SK-N-SH (cell line): ENCODE results near the gene STARD5. TPM values are rescaled to one million over a fixed set of nuclear protein-coding genes. Genes with fewer than 3 reads are reported as not detected.
A peak's percentile ranks its signal among the peaks of the same experiment; 100 is the strongest.

Experiments
- CTCF ChIA-PET: fragments of 300-600, 350-600 bp; formaldehyde crosslinking; extraction: SDS; loops from one replicate; lab custom pipeline; 2021; lab: Yijun Ruan, JAX
- POLR2A ChIA-PET: fragments of 350-600 bp; sonication (Branson Sonifier 250); formaldehyde crosslinking; extraction: SDS; loops from one replicate; lab custom pipeline; 2020; ENCODE audit warnings: antibody characterized with exemption, inconsistent platforms; lab: Yijun Ruan, JAX
- DNase-seq: peaks from one replicate; pipeline ENCODE4 v3.0.0; 2012
- H2AFZ ChIP-seq: fragments of 200-600 bp; sonication (generic); 2 replicates; pipeline ENCODE4 v1.8.1; 2016; ENCODE audit warnings: antibody characterized with exemption, mild to moderate bottlenecking, low read depth
- H3F3A ChIP-seq: fragments of 200-600 bp; sonication (generic); replicated peaks from 2 replicates; pipeline ENCODE3; 2016; ENCODE audit warnings: antibody characterized with exemption, mild to moderate bottlenecking; ENCODE audit not compliant: insufficient read depth
- H3K27ac ChIP-seq, 2 experiments: fragments of 200-500 bp in 1 of 2; fragments of 200-600 bp in 1 of 2; sonication (Bioruptor generic) in 1 of 2; sonication (generic), shearing (Covaris generic) in 1 of 2; 2 replicates each; pipeline versions ENCODE4 v1.5.1 to v1.6.1; 2014 to 2016; ENCODE audit warnings: low read depth in 2 of 2, inconsistent platforms in 1 of 2, low read length in 1 of 2, mild to moderate bottlenecking in 1 of 2, mixed read lengths in 1 of 2
- H3K27me3 ChIP-seq: fragments of 200-600 bp; sonication (generic), shearing (Covaris generic); 2 replicates; pipeline ENCODE4 v1.6.1; 2016; ENCODE audit warnings: mixed run types; ENCODE audit not compliant: insufficient read depth
- H3K36me3 ChIP-seq, 2 experiments: fragments of 200-500 bp in 1 of 2; fragments of 200-600 bp in 1 of 2; sonication (Bioruptor generic) in 1 of 2; sonication (generic) in 1 of 2; replicated peaks in 1 of 2; 2 replicates each; pipeline versions ENCODE3 to v1.5.1; 2014 to 2016; ENCODE audit warnings: low read length in 1 of 2, mild to moderate bottlenecking in 1 of 2; ENCODE audit not compliant: insufficient read depth in 2 of 2, control insufficient read depth in 1 of 2
- H3K4me1 ChIP-seq, 2 experiments: fragments of 200-500 bp in 1 of 2; fragments of 200-600 bp in 1 of 2; sonication (Bioruptor generic) in 1 of 2; sonication (generic), shearing (Covaris generic) in 1 of 2; 2 replicates each; pipeline versions ENCODE4 v1.5.1 to v1.6.1; 2014 to 2016; ENCODE audit warnings: low read depth in 1 of 2, low read length in 1 of 2, mixed run types in 1 of 2; ENCODE audit not compliant: insufficient read depth in 2 of 2, control insufficient read depth in 1 of 2
- H3K4me2 ChIP-seq: fragments of 200-600 bp; sonication (generic), shearing (Covaris generic); 2 replicates; pipeline ENCODE4 v1.6.1; 2017; ENCODE audit warnings: mixed run types
- H3K4me3 ChIP-seq, 2 experiments: fragments of 200-500 bp in 1 of 2; fragments of 200-600 bp in 1 of 2; sonication (Bioruptor generic) in 1 of 2; sonication (generic), shearing (Covaris generic) in 1 of 2; 2 replicates each; pipeline versions ENCODE4 v1.5.1 to v1.8.1; 2014 to 2016; ENCODE audit warnings: low read depth in 2 of 2, inconsistent platforms in 1 of 2, low read length in 1 of 2, mild to moderate bottlenecking in 1 of 2, mixed read lengths in 1 of 2, moderate library complexity in 1 of 2
- H3K79me2 ChIP-seq: fragments of 200-600 bp; sonication (generic); 2 replicates; pipeline ENCODE4 v1.8.1; 2017; ENCODE audit warnings: mild to moderate bottlenecking; ENCODE audit not compliant: insufficient read depth
- H3K9ac ChIP-seq: fragments of 200-600 bp; sonication (generic); 2 replicates; pipeline ENCODE4 v1.6.1; 2017; ENCODE audit warnings: mixed run types
- H3K9me2 ChIP-seq: fragments of 200-600 bp; sonication (generic); 2 replicates; pipeline ENCODE4 v1.6.1; 2017; ENCODE audit warnings: mixed run types
- H3K9me3 ChIP-seq: fragments of 200-600 bp; sonication (generic); 2 replicates; pipeline ENCODE4 v1.6.1; 2017; ENCODE audit warnings: mixed run types, mild to moderate bottlenecking, moderate library complexity
- H4K20me1 ChIP-seq: fragments of 200-600 bp; sonication (generic); 2 replicates; pipeline ENCODE4 v1.6.1; 2017; ENCODE audit warnings: mild to moderate bottlenecking, mixed run types; ENCODE audit not compliant: insufficient read depth
- CHD2 ChIP-seq: fragments of 150-350 bp; IDR thresholded peaks from 2 replicates; pipeline ENCODE4 v1.6.1; 2018; ENCODE audit warnings: low read length; ENCODE audit not compliant: partially characterized antibody
- CTCF ChIP-seq: fragments of 200-600 bp; sonication (generic); IDR thresholded peaks from 2 replicates; pipeline ENCODE4 v1.6.1; 2017; ENCODE audit warnings: antibody characterized with exemption, mild to moderate bottlenecking, moderate library complexity
- ELF1 ChIP-seq: IDR thresholded peaks from 2 replicates; pipeline ENCODE4 v1.4.0; 2012
- EZH2phosphoT487 ChIP-seq: fragments of 200-600 bp; sonication (generic); IDR thresholded peaks from 2 replicates; pipeline ENCODE4 v1.6.1; 2017; ENCODE audit warnings: low read depth, mixed run types, mild to moderate bottlenecking, antibody characterized with exemption, moderate library complexity, borderline replicate concordance
- FOXJ3 ChIP-seq: sonication (generic); formaldehyde crosslinking; IDR thresholded peaks from 2 replicates; pipeline ENCODE4 v1.5.1; 2020; ENCODE audit warnings: mild to moderate bottlenecking, missing genetic modification reagents
- GABPA ChIP-seq: IDR thresholded peaks from 2 replicates; pipeline ENCODE4 v1.4.0; 2012; ENCODE audit warnings: low read depth, mild to moderate bottlenecking
- GATA2 ChIP-seq: sonication (generic); formaldehyde crosslinking; IDR thresholded peaks from 2 replicates; pipeline ENCODE4 v1.5.0; 2020; ENCODE audit warnings: mild to moderate bottlenecking, missing genetic modification reagents
- JUND ChIP-seq: IDR thresholded peaks from 2 replicates; pipeline ENCODE4 v1.4.0; 2012
- MAX ChIP-seq: IDR thresholded peaks from 2 replicates; pipeline ENCODE4 v1.4.0; 2012; ENCODE audit warnings: low read depth
- MEF2A ChIP-seq: IDR thresholded peaks from 2 replicates; pipeline ENCODE4 v1.4.0; 2012; ENCODE audit warnings: low read depth, borderline replicate concordance
- MXI1 ChIP-seq: IDR thresholded peaks from 2 replicates; pipeline ENCODE4 v1.6.1; 2012; ENCODE audit warnings: mild to moderate bottlenecking, low read depth, low read length, improper control_type of control experiment
- NFIC ChIP-seq: IDR thresholded peaks from 2 replicates; pipeline ENCODE4 v1.4.0; 2012; ENCODE audit warnings: borderline replicate concordance
- NRF1 ChIP-seq: IDR thresholded peaks from 2 replicates; pipeline ENCODE4 v1.6.1; 2012; ENCODE audit warnings: low read depth, mild to moderate bottlenecking, low read length
- PBX3 ChIP-seq: IDR thresholded peaks from 2 replicates; pipeline ENCODE4; 2012
- POLR2AphosphoS5 ChIP-seq: IDR thresholded peaks from 2 replicates; pipeline ENCODE4 v1.6.1; 2012; ENCODE audit warnings: low read depth, low read length
- RAD21 ChIP-seq: IDR thresholded peaks from 2 replicates; pipeline ENCODE4 v1.6.1; 2012; ENCODE audit warnings: mild to moderate bottlenecking, low read length
- RCOR1 ChIP-seq: fragments of 150-350 bp; IDR thresholded peaks from 2 replicates; pipeline ENCODE4 v1.6.1; 2017; ENCODE audit warnings: antibody characterized with exemption, low read length
- RFX5 ChIP-seq: IDR thresholded peaks from 2 replicates; pipeline ENCODE4 v1.6.1; 2012; ENCODE audit warnings: mild to moderate bottlenecking, improper control_type of control experiment, low read length
- SMC3 ChIP-seq: IDR thresholded peaks from 2 replicates; pipeline ENCODE4 v1.6.1; 2012; ENCODE audit warnings: low read depth, low read length, improper control_type of control experiment
- TAF1 ChIP-seq: IDR thresholded peaks from 2 replicates; pipeline ENCODE4 v1.6.1; 2012; ENCODE audit warnings: low read depth, mild to moderate bottlenecking, low read length, moderate library complexity, borderline replicate concordance
- USF1 ChIP-seq: IDR thresholded peaks from 2 replicates; pipeline ENCODE4 v1.4.0; 2012; ENCODE audit warnings: low read depth, borderline replicate concordance
- YY1 ChIP-seq: IDR thresholded peaks from 2 replicates; pipeline ENCODE4 v1.4.0; 2012; ENCODE audit warnings: low read depth, mild to moderate bottlenecking
- WGBS: methylation state at CpG from one replicate; pipeline ENCODE4 v1.1.6; 2017; ENCODE audit warnings: low lambda C conversion rate; 5-methylcytosine and 5-hydroxymethylcytosine counted together
- polyA plus RNA-seq, 3 experiments: library from polyadenylated mRNA; depleted of rRNA; stranded (reverse); fragments of >200 nt; gene quantifications; 2 replicates each; pipeline ENCODE4 v1.2.3, GENCODE V29; 2012

The STARD5 gene
- polyA plus RNA-seq, 1 of the 3 experiments (the other 2 are of a cell fraction) = 1.6 TPM

GRCh38 chr15:81268340-81268739, 55.6 kb downstream of the STARD5 start:
- no peak overlapping the region for H2AFZ ChIP-seq

GRCh38 chr15:81265944-81266775, 57.8 kb downstream of the STARD5 start:
- no peak overlapping the region for H2AFZ ChIP-seq
- POLR2A ChIA-PET = interaction anchor here (0.6 to 2.2 kb wide), 4 partner anchors 58 to 160 kb away, joined by 3 to 8 read pairs (median 4); partner anchors contain the start of gene STARD5

More at GRCh38 chr15:81268340-81268739, 55.6 kb downstream of the STARD5 start:
- Histone ChIP-seq H3K9me3 (no peaks in the 10 kb centered on the region), H3F3A (no peaks in the 10 kb centered on the region), H3K4me1 (peaks cover 5 to 11% of the 10 kb centered on the region in 2 experiments; a peak in 2 of 4 replicates), H3K9me2 (no peaks in the 10 kb centered on the region), H3K9ac (no peak overlapping the region), H3K4me3 (no peak overlapping the region), H3K4me2 (no peak overlapping the region), H4K20me1 (no peaks in the 10 kb centered on the region), H3K79me2 (no peaks in the 10 kb centered on the region), H3K27ac (no peak overlapping the region), H3K36me3 (no peaks in the 10 kb centered on the region), H3K27me3 (peaks cover 11% of the 10 kb centered on the region; the same call in 1 of the 2 replicates)
- ChIA-PET CTCF (interaction anchor here (2.8 to 8.5 kb wide), 8 partner anchors 13 to 164 kb away, joined by 28 to 451 read pairs (median 56); no protein-coding TSS in a partner anchor), POLR2A (no interaction called here)
- DNase-seq = no peak
- TF ChIP-seq EZH2phosphoT487 (no peak), GATA2 (CRISPR knock-in tag) (no peak), TAF1 (no peak), MXI1 (no peak), POLR2AphosphoS5 (no peak), MAX (no peak), PBX3 (no peak), FOXJ3 (CRISPR knock-in tag) (no peak), RAD21 (no peak), NFIC (no peak), MEF2A (no peak), RFX5 (no peak), YY1 (no peak), NRF1 (no peak), ELF1 (no peak), GABPA (no peak), RCOR1 (no peak)
- 29% methylated on average over 2 of the region's 5 CpGs for WGBS

More at GRCh38 chr15:81265944-81266775, 57.8 kb downstream of the STARD5 start:
- H3K9me2 ChIP-seq = no peaks in the 10 kb centered on the region
- peak; percentile 82 for DNase-seq
- TF ChIP-seq GATA2 (CRISPR knock-in tag) (peak; percentile 95), CHD2 (no peak), USF1 (peak; percentile 32; the same call in 1 of the 2 replicates), RAD21 (peak; percentile 95), MAX (peak; percentile 85), CTCF (peak; percentile 84), SMC3 (peak; percentile 93), MXI1 (peak; percentile 81), JUND (no peak)
- CTCF ChIA-PET = interaction anchor here (0.6 to 8.5 kb wide), 117 partner anchors 9 to 1589 kb away, joined by 3 to 451 read pairs (median 5); partner anchors contain the start of genes CEMIP and TLNRD1
- H3F3A ChIP-seq = no peaks in the 10 kb centered on the region
- H3K36me3 ChIP-seq = no peaks in the 10 kb centered on the region
- no peak overlapping the region for H3K9ac ChIP-seq
- peaks cover 10% of the 10 kb centered on the region; the same call in 1 of the 2 replicates for H3K27me3 ChIP-seq
- no peaks in the 10 kb centered on the region for H3K79me2 ChIP-seq
- no peak overlapping the region for H3K27ac ChIP-seq
- 0% methylated on average over 12 of the region's 14 CpGs for WGBS
- no peaks in the 10 kb centered on the region for H4K20me1 ChIP-seq
- H3K4me3 ChIP-seq = peak overlapping the region; percentile 9 to 51; a peak in 2 of 4 replicates
- H3K9me3 ChIP-seq = no peaks in the 10 kb centered on the region
- H3K4me2 ChIP-seq = peak overlapping the region; percentile 47
- peaks cover 5 to 11% of the 10 kb centered on the region in 2 experiments; a peak in 2 of 4 replicates for H3K4me1 ChIP-seq
